Measurements from ENCODE around the gene ARHGAP24. TPM values are rescaled to one million over a fixed set of nuclear protein-coding genes. Genes with fewer than 3 reads are reported as not detected.

ARHGAP24 gene
- total RNA-seq, 2 donors from 2014 or later = 34.0 to 42.0 TPM

- H3K4me3 ChIP-seq = no peak overlapping the region
- TF ChIP-seq CTCF (IDR thresholded peaks at IDR 0.05) = no peak
- H3K9me3 ChIP-seq = no peaks in the 10 kb centered on the region
- H3K27ac ChIP-seq = no peak overlapping the region
- peaks cover 0 to 13% of the 10 kb centered on the region in 2 donors for H3K4me1 ChIP-seq
- no peak for DNase-seq (ENCODE audit: low spot score)
- no peaks in the 10 kb centered on the region for H3K27me3 ChIP-seq
- H3K36me3 ChIP-seq = no peaks in the 10 kb centered on the region
These were observed 385.3 kb downstream of the ARHGAP24 start for GRCh38 chr4:85860066-85860740.

- DNase-seq (ENCODE audit: low spot score) = no peak
- Histone ChIP-seq H3K4me1 (peaks cover 0 to 13% of the 10 kb centered on the region in 2 donors), H3K27ac (no peak overlapping the region), H3K4me3 (no peak overlapping the region), H3K36me3 (no peaks in the 10 kb centered on the region), H3K9me3 (no peaks in the 10 kb centered on the region), H3K27me3 (no peaks in the 10 kb centered on the region)
- no peak for TF ChIP-seq CTCF (IDR thresholded peaks at IDR 0.05)
These were observed 386.3 kb downstream of the ARHGAP24 start for GRCh38 chr4:85861064-85861765.

GRCh38 chr4:85862896-85863295, 387.9 kb downstream of the ARHGAP24 start:
- Histone ChIP-seq H3K4me3 (no peak overlapping the region), H3K27ac (no peak overlapping the region), H3K4me1 (peaks cover 0 to 14% of the 10 kb centered on the region in 2 donors), H3K36me3 (no peaks in the 10 kb centered on the region), H3K9me3 (no peaks in the 10 kb centered on the region), H3K27me3 (no peaks in the 10 kb centered on the region)
- no peak for TF ChIP-seq CTCF (IDR thresholded peaks at IDR 0.05)
- DNase-seq (ENCODE audit: low spot score) = no peak

GRCh38 chr4:85864259-85865205, 389.6 kb downstream of the ARHGAP24 start:
- no peak overlapping the region for H3K27ac ChIP-seq

More at GRCh38 chr4:85864259-85865205, 389.6 kb downstream of the ARHGAP24 start:
- no peaks in the 10 kb centered on the region for H3K9me3 ChIP-seq
- H3K4me1 ChIP-seq = peaks cover 0 to 22% of the 10 kb centered on the region in 2 donors
- no peak overlapping the region for H3K4me3 ChIP-seq
- no peak for TF ChIP-seq CTCF (IDR thresholded peaks at IDR 0.05)
- no peaks in the 10 kb centered on the region for H3K27me3 ChIP-seq
- DNase-seq (ENCODE audit: low spot score) = no peak
- H3K36me3 ChIP-seq = no peaks in the 10 kb centered on the region

All from right atrium auricular region (tissue), 2 donors.